GM19467 (cell line): Measurements from ENCODE around the gene EYA2.

Experiments used
- ATAC-seq: cut with Tn5 transposase; IDR thresholded peaks from one replicate; pipeline ENCODE4 v1.9.1; 2021; ENCODE audit warnings: mild to moderate bottlenecking, moderate library complexity; ENCODE audit not compliant: unreplicated experiment

Gene EYA2

DNA sequence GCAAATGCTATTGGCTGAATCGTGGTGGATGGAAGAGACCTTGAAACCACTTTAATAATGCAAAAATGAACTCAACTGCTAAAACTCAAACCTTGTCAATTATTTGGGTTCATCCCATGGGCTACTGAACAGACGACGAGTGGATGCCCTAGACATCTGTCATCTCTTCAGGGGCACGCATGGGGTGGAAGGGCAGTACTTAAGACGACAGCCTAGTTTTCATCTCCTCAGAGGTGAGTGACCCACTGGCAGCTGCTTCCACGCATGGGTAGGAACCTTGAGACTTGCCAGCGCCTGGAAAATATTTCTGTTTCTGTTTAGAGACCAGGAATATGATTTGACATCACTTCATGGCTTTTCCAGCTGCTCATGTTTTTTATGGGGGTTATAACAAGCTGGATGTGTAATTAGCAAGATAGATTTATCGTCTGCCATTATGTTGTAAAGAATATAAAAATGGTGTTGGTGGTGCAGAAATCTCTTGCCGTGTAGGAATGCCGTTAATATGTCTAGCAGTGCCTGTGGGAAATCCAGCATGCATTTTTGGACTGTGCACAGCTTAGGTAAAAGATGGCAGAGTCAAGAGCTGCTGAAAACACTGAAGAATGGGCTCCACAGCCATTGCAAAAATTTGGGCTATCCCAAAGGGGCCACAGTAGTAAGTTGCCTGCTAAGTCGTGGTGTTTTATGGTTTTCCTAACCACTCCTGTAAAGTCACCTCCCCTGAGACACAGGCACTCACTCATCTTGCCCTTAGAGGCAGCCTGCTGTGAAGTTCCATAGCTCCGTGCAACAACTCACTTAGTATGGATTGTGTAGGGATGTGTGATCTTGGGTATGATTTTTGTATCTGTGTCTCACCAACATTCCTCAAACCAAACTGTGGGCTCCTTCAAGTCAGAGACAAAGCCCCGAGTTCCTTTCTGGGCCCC, 203.3 kb downstream of the EYA2 start:
- ATAC-seq = no peak

DNA sequence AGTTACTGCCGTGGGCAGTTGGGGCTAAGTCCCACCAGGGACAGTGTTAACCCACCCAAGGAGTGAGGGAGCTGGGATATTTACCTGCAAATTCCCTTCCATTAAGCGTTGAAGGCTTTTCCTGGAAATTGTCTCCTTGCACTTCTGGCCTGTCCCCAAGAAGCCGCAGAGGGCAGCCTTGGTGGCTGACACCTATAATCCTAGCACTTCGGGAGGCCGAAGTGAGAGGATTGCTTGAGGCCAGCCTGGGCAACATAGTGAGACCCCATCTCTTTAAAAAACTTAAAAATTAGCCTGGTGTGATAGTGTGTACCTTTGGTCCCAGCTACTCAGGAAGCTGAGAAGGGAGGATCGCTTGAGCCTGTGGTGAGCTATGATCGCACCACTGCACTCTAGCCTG, 204.4 kb downstream of the EYA2 start:
- ATAC-seq = no peak

DNA sequence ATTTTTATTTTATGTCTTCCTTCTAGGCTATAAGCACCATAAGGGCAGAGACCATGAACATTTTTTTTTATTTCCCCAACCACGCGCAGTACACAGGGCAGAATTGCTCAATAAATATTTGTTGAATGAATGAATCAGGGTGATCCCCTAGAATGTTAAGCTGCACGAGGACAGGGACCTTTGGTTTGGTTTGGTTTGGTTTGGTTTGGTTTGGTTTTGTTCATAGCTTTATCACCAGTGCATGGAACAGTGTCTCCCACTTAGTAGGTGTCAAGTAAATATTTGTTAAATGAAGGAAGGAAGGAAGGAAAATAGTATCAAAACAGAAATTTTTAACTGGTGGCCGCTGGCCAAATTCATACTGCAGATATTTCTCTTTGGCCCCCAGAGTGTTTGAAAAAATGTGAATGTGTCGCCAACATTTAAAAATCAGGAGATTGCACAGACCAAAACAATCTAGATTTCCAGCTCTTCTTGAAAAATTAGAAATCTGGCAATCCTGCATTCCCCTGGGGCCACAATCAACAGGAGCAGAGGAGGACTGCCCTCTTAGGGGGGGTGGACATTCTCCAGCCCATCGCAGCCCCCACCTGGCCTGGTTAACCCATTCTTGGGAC, 205.3 kb downstream of the EYA2 start:
- no peak for ATAC-seq

DNA sequence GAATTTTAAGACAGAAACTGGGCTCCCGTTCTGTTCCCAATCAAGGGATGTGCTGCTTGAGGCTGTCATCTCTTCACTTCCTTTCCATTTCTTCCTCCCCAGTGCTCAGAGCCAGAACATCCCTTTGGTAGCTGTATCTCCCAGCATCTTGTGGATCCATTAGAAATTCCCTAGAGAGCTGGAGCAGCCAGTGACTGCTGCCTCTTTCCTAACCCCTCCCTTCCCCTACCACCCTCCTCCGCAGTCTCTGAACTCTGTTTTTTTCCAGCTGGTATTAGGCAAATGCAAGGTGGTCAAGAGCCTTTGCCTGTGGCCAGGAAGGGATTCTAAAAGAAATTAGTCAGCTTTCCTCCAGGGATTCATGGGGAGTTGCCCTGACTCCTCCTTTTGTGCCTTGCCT, 208.0 kb downstream of the EYA2 start:
- ATAC-seq = no peak

GRCh38 chr20:47106786-47107185, 212.1 kb downstream of the EYA2 start:
- ATAC-seq = no peak

- no peak for ATAC-seq
These were observed 214.4 kb downstream of the EYA2 start for GRCh38 chr20:47108994-47109393.

DNA sequence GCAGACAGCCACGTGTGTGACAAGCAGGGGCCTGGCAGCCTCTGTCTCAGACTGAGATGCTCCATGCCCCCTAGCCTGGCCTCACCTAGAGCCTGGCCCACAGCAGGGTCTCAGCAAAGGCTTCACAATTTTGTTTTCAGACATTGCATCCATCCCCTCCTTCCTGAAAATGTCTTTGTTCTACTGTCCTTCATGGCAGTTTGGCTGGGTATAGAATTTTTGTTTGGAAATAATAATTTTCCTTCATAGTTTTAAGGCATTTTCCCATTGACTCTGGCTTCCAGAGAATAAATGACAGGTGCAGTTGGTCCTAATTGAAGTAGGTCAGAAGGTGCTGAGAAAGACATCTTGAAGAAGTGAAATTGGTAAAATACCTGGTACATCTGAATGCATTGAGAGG, 216.2 kb downstream of the EYA2 start:
- ATAC-seq = no peak

- no peak for ATAC-seq
These were observed 216.9 kb downstream of the EYA2 start for GRCh38 chr20:47111576-47111975.

DNA sequence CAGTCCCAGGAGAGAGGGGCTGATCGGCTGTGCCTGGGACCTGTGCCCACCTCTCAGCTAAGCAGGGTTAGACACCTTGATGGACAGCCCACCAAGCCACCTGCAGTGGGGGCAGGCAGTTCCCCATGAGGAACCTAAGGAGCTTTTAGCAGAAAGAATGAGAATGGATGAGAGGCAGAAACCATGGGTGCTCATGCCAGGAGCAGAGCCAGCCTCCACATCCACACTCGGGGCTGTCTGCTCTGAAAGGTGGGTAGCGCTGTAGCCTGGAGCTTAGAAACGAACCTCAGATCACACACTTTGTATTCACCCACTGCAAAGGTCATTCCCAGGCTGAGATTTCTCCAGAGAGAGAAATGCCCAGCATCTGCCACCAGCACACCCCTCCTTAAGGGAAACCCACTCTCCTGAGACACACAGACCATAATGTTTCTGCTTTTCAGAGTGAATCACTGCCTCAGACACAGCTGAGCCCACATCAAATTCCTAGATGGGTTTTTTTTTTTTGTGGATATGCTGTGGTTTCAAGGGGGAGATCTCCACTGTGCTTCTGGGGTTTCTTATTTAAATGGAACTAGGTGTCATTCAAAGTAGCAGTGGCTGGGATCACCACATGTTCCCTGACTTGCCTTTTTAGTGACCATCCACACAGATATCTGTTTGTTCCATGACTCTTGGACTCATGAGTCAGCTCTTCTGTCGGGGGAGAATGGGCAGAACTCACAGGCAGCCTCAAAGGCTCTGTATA, 218.9 kb downstream of the EYA2 start:
- ATAC-seq = no peak

GRCh38 chr20:47115694-47116093, 221.1 kb downstream of the EYA2 start:
- no peak for ATAC-seq

DNA sequence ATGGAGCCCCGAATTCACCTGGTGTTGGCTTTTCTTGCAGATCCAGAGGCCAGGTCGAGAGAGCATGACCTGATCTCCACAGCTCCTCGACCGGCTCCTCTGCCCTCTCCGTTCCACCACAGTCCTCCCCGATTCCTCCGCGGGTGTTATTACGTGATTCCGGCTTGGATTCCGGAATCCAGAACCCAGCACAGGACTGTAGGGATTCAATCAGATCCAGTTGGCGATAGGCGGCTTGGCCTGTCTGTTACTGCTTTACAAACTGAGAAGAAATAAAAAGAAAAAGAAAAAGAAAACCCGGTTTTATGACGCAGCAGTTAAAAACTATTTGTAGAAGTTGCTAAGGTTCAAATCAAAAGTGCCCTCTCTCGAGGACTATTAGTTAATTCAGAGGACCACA, 222.7 kb downstream of the EYA2 start:
- no peak for ATAC-seq

DNA sequence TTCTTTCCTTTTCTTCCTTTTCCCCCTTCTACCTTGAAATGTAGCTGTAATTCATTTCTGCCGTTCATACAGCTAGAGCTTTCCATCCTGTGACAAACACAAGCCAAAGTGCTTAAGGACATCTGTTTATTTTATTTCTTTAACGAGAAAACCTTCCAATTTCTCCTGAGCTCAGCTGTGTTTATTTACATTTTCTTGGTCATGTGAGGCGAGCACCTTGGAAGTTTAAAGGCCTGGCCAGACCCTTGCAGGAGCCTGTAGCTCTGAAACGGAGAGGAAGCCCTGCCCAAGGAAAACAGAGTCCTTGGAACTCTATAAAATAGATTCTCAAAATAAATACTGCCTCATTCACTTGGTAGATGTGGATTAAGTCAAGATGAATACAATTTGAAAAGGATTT, 223.1 kb downstream of the EYA2 start:
- ATAC-seq = no peak

- ATAC-seq = no peak
These were observed 223.6 kb downstream of the EYA2 start for GRCh38 chr20:47118206-47118605.

GRCh38 chr20:47118641-47119040, 224.0 kb downstream of the EYA2 start:
- no peak for ATAC-seq

DNA sequence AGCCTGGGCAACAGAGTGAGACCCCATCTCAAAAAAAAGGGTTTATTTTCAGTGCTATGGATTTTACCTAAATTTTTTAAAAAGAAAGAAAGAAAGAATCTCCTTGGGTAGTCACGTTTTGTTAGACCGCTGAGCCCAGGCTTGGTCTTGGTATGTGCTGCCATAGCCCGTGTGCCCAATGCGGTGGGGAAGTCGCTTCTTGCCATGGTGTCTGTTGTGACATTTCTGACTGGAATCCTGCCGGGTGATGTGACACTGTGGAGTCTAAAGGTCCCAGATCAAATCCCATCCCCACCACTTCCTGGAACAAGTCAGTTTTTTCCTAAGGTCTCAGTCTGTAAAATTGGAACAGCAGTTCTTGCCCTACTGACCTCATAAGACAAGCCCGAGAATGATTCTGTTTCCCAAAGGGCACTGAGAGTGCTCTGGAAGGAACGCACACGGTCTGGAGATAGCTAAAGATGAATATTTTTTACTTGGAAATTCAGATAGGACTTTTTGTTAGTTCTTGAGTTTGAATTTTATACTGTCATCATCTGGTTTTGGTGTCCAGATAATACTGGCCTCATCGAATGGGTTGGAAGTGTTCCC, 225.8 kb downstream of the EYA2 start:
- no peak for ATAC-seq

- ATAC-seq = no peak
These were observed 227.9 kb downstream of the EYA2 start for GRCh38 chr20:47122560-47122959.

GRCh38 chr20:47124181-47124717, 229.6 kb downstream of the EYA2 start:
- ATAC-seq = no peak

DNA sequence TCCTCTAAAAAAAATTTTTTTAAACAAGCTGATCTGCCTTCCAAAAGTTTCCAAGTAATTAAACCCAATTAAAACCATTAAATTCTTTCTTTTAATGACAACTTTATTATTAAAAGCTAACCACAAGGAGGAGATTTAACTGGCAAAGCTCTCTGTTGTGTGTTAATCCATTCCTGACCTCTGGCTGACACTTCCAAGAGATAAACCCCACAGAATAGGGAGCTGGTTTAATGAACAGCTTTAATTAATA, 230.8 kb downstream of the EYA2 start:
- ATAC-seq = no peak

GRCh38 chr20:47125758-47126591, 231.3 kb downstream of the EYA2 start:
- ATAC-seq = no peak

DNA sequence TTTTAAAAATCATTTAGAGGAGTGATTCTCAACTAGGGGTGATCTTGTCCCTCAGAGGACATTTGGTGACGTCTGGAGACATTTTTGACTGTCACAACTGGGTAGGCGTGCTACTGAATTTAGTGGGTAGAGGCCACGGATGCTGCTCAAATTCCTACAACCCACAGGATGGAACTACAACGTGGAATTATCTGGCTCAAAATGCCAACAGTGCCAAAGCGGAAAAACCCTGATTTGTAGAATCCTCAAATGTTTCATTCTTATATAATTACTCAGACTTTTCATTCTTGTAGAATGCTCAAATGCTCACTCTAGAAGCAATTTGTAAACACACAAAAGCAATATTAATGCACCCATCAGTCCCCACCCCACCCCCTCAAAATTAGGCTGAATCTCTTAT, 232.1 kb downstream of the EYA2 start:
- ATAC-seq = no peak

DNA sequence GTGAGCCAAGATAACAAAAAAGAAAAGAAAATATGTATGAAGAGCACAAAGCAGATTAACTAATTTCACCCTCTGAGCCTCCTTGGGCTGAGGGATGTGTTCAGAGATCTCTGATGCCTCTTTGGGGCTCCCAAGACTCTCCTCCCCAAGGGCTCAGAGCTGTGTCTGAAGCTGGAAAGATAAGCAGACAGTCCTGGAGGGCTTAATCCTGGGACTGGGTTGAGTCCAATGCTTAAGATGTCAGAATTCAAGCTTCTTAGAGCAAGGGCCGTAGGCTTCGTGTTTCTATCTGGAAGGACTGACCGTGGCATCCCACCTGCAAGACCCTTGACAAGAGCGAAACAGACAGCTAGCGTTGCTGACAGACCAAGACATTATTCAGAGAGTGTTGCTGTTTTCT, 232.9 kb downstream of the EYA2 start:
- no peak for ATAC-seq
